GM21390 (cell line): ENCODE measurements around the gene RNF113B.

ENCODE experiments used
- ATAC-seq: cut with Tn5 transposase; IDR thresholded peaks from one replicate; pipeline ENCODE4 v1.9.1; 2021; ENCODE audit not compliant: unreplicated experiment

Gene RNF113B

GRCh38 chr13:98175043-98175442, 2.0 kb downstream of the RNF113B start:
- ATAC-seq = no peak

- ATAC-seq = no peak
Measured at GRCh38 chr13:98174307-98174706, 2.8 kb downstream of the RNF113B start.

GRCh38 chr13:98173431-98174152, 3.5 kb downstream of the RNF113B start:
- ATAC-seq = no peak

- ATAC-seq = no peak
Measured at GRCh38 chr13:98172590-98173422, 4.3 kb downstream of the RNF113B start.

- ATAC-seq = no peak
Measured at GRCh38 chr13:98171900-98172589, 5.0 kb downstream of the RNF113B start.

- no peak for ATAC-seq
Measured at GRCh38 chr13:98169331-98169730, 7.7 kb downstream of the RNF113B start.

- no peak for ATAC-seq
Measured at GRCh38 chr13:98162935-98163334, 14.1 kb downstream of the RNF113B start.

- no peak for ATAC-seq
Measured at GRCh38 chr13:98158172-98158899, 18.7 kb downstream of the RNF113B start.

- no peak for ATAC-seq
Measured at GRCh38 chr13:98157609-98158008, 19.5 kb downstream of the RNF113B start.

GRCh38 chr13:98157188-98157587, 19.9 kb downstream of the RNF113B start:
- ATAC-seq = no peak

GRCh38 chr13:98156259-98156658, 20.8 kb downstream of the RNF113B start:
- no peak for ATAC-seq

GRCh38 chr13:98155475-98156109, 21.5 kb downstream of the RNF113B start:
- no peak for ATAC-seq

GRCh38 chr13:98150832-98151479, 26.1 kb downstream of the RNF113B start:
- no peak for ATAC-seq

GRCh38 chr13:98147521-98147920, 29.5 kb downstream of the RNF113B start:
- no peak for ATAC-seq

- no peak for ATAC-seq
Measured at GRCh38 chr13:98144801-98145350, 32.2 kb downstream of the RNF113B start.

- ATAC-seq = no peak
Measured at GRCh38 chr13:98144027-98144741, 32.9 kb downstream of the RNF113B start.

- peak; percentile 1 for ATAC-seq
Measured at GRCh38 chr13:98143601-98144026, 33.5 kb downstream of the RNF113B start.

GRCh38 chr13:98143157-98143553, 33.9 kb downstream of the RNF113B start:
- ATAC-seq = peak; percentile 39
